ENCODE data around the gene CHRM1. TPM values are rescaled to one million over a fixed set of nuclear protein-coding genes. Genes with fewer than 3 reads are reported as not detected.

Gene CHRM1
- polyA plus RNA-seq, 2 of the 4 experiments (the other 2 are of a cell fraction), result not detected

GRCh38 chr11:62875698-62876478 lies 45.3 kb downstream of the CHRM1 start:
- no peak overlapping the region for H3K4me2 ChIP-seq
- ChIA-PET CTCF (interaction anchor here (1.3 to 4.7 kb wide), 3 partner anchors 12 to 89 kb away, joined by 3 to 49 read pairs (median 8); partner anchors contain the start of gene TMEM179B), POLR2A (interaction anchor here (1.7 kb wide), 1 partner anchor 35 kb away, joined by 3 read pairs; no protein-coding TSS in a partner anchor)
- no peaks in the 10 kb centered on the region for H3K9me3 ChIP-seq
- no peak for TF ChIP-seq HOXB13 (CRISPR knock-in tag; IDR thresholded peaks at IDR 0.05; ENCODE audit: low read depth)
- no peak for TF ChIP-seq CEBPB (IDR thresholded peaks at IDR 0.05)
- TF ChIP-seq ZNF302 (CRISPR knock-in tag; IDR thresholded peaks at IDR 0.05), result no peak
- no peak for TF ChIP-seq SMC3 (IDR thresholded peaks at IDR 0.05)
- TF ChIP-seq JUNB (IDR thresholded peaks at IDR 0.05), result no peak
- TF ChIP-seq CHD4 (IDR thresholded peaks at IDR 0.05; ENCODE audit: borderline replicate concordance), result no peak
- TF ChIP-seq TP53 (CRISPR knock-in tag; IDR thresholded peaks at IDR 0.05), result no peak
- TF ChIP-seq ZSCAN20 (CRISPR knock-in tag; IDR thresholded peaks at IDR 0.05), result no peak
- no peak for TF ChIP-seq EHF (CRISPR knock-in tag; IDR thresholded peaks at IDR 0.05)
- FAIRE-seq (no peak), ATAC-seq (no peak), DNase-seq (ENCODE audit: low read depth in 1 of 2, low spot score in 1 of 2) (no peak)
- no peak overlapping the region for H3K4me3 ChIP-seq
- 91% methylated on average over 7 of the region's 7 CpGs for WGBS (ENCODE audit: missing lambda C conversion rate)
- H3K4me1 ChIP-seq, result peaks cover 14% of the 10 kb centered on the region
- no peak overlapping the region for H3K27ac ChIP-seq

GRCh38 chr11:62874851-62875250 lies 46.3 kb downstream of the CHRM1 start:
- no peak for FAIRE-seq
- CTCF ChIA-PET, result interaction anchor here (1.3 to 4.7 kb wide), 3 partner anchors 11 to 88 kb away, joined by 3 to 49 read pairs (median 8); partner anchors contain the start of gene TMEM179B

GRCh38 chr11:62865635-62866034 lies 55.5 kb downstream of the CHRM1 start:
- no peak overlapping the region for H3K27ac ChIP-seq
- H3K4me2 ChIP-seq, result no peak overlapping the region
- ATAC-seq (no peak), DNase-seq (ENCODE audit: low read depth in 1 of 2, low spot score in 1 of 2) (no peak), FAIRE-seq (no peak)
- no peak overlapping the region for H3K4me3 ChIP-seq
- POLR2A ChIA-PET, result interaction anchor here (0.6 to 2.0 kb wide), 7 partner anchors 10 to 806 kb away, joined by 3 to 18 read pairs (median 5); partner anchors contain the start of genes C11orf98, CSKMT, SLC3A2 and TMEM179B
- no peak for TF ChIP-seq HEYL (CRISPR knock-in tag; IDR thresholded peaks at IDR 0.05)
- TF ChIP-seq CTCF (IDR thresholded peaks at IDR 0.05), result no peak
- no peak for TF ChIP-seq REST (IDR thresholded peaks at IDR 0.05)
- TF ChIP-seq POLR2A (IDR thresholded peaks at IDR 0.05; ENCODE audit: low read length), result no peak
- no peak for TF ChIP-seq CHD4 (IDR thresholded peaks at IDR 0.05; ENCODE audit: borderline replicate concordance)
- TF ChIP-seq KDM1A (IDR thresholded peaks at IDR 0.05; ENCODE audit: low read depth), result no peak
- no peak for TF ChIP-seq ZFP36 (IDR thresholded peaks at IDR 0.05; ENCODE audit: borderline replicate concordance, partially characterized antibody)
- TF ChIP-seq RAD21 (conservative IDR thresholded peaks at IDR 0.05 in 1 of 2, IDR thresholded peaks at IDR 0.05 in 1 of 2), result no peak
- TF ChIP-seq ELK1 (IDR thresholded peaks at IDR 0.05; ENCODE audit: low read depth, low read length), result no peak
- TF ChIP-seq MAX (IDR thresholded peaks at IDR 0.05), result no peak
- 95% methylated on average over 6 of the region's 6 CpGs for WGBS (ENCODE audit: missing lambda C conversion rate)
- CTCF ChIA-PET, result interaction anchor here (1.4 to 7.9 kb wide), 3 partner anchors 11 to 138 kb away, joined by 3 to 49 read pairs (median 32); partner anchors contain the start of genes HNRNPUL2 and TMEM179B
- H3K9me3 ChIP-seq, result no peaks in the 10 kb centered on the region
- peaks cover 9% of the 10 kb centered on the region for H3K4me1 ChIP-seq

More at GRCh38 chr11:62874851-62875250, 46.3 kb downstream of the CHRM1 start:
- POLR2A ChIA-PET, result interaction anchor here (1.0 to 1.7 kb wide), 2 partner anchors 20 to 34 kb away, joined by 3 to 4 read pairs; no protein-coding TSS in a partner anchor
- Histone ChIP-seq H3K4me1 (peaks cover 8% of the 10 kb centered on the region), H3K27ac (no peak overlapping the region), H3K4me2 (no peak overlapping the region), H3K9me3 (no peaks in the 10 kb centered on the region), H3K4me3 (no peak overlapping the region)
- no peak for DNase-seq (ENCODE audit: low read depth in 1 of 2, low spot score in 1 of 2)
- no peak for TF ChIP-seq CBX8 (IDR thresholded peaks at IDR 0.05)
- no peak for ATAC-seq
- 93% methylated on average over 7 of the region's 7 CpGs for WGBS (ENCODE audit: missing lambda C conversion rate)
